ENCODE results near the gene CTCFL.

- TF ChIP-seq CREB1 (IDR thresholded peaks at IDR 0.05; ENCODE audit: low read depth) (no peak), EP300 (IDR thresholded peaks at IDR 0.05; ENCODE audit: borderline replicate concordance) (no peak), TAF1 (IDR thresholded peaks at IDR 0.05; ENCODE audit: low read depth) (no peak), ZBTB7A (IDR thresholded peaks at IDR 0.05; ENCODE audit: low read depth) (no peak), RAD21 (IDR thresholded peaks at IDR 0.05; ENCODE audit: low read depth) (no peak), EGR1 (IDR thresholded peaks at IDR 0.05) (no peak)
- TF ChIP-seq, protein P1, sequence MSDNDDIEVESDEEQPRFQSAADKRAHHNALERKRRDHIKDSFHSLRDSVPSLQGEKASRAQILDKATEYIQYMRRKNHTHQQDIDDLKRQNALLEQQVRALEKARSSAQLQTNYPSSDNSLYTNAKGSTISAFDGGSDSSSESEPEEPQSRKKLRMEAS (IDR thresholded peaks at IDR 0.05): no peak
These were observed 46.0 kb upstream of the CTCFL start for GRCh38 chr20:57570920-57571319.
